H1 (cell line): ENCODE results near the gene SLC6A3. TPM values are rescaled to one million over a fixed set of nuclear protein-coding genes. Genes with fewer than 3 reads are reported as not detected.
A peak's percentile ranks its signal among the peaks of the same experiment; 100 is the strongest.

Experiments
- CTCF ChIA-PET: fragments of 300-600 bp; sonication (Branson Sonifier 250); formaldehyde crosslinking; loops from one replicate; lab custom pipeline; 2021; ENCODE audit not compliant: partially characterized antibody; lab: Charles Lee
- POLR2A ChIA-PET: fragments of 300-600 bp; sonication (Branson Sonifier 250); formaldehyde crosslinking; loops from one replicate; lab custom pipeline; 2021; ENCODE audit warnings: inconsistent platforms; ENCODE audit not compliant: partially characterized antibody; lab: Charles Lee
- DNase-seq, 2 experiments: peaks; one replicate each; pipeline versions ENCODE4 v3.0.0 to v3.0.0-alpha.2; 2010 to 2022; ENCODE audit warnings: low spot score in 2 of 2, low read depth in 1 of 2, mixed read lengths in 1 of 2
- FAIRE-seq: peaks from 2 replicates; lab custom pipeline; 2011; peaks lifted over from hg19 to GRCh38; lab: Jason Lieb, UNC
- H2AFZ ChIP-seq: 2 replicates; pipeline ENCODE4 v1.8.1; 2012; ENCODE audit warnings: low read length, inconsistent platforms
- H2AK5ac ChIP-seq: 2 replicates; pipeline ENCODE4 v1.6.1; 2013; ENCODE audit warnings: low read depth, low read length
- H2BK120ac ChIP-seq: replicated peaks from 2 replicates; pipeline ENCODE3; 2013; ENCODE audit warnings: low read depth, low read length, inconsistent platforms
- H2BK12ac ChIP-seq: 2 replicates; pipeline ENCODE4 v1.6.1; 2013; ENCODE audit warnings: low read depth, low read length
- H2BK15ac ChIP-seq: 2 replicates; pipeline ENCODE4 v1.6.1; 2013; ENCODE audit warnings: low read length
- H2BK20ac ChIP-seq: 2 replicates; pipeline ENCODE4 v1.6.1; 2013; ENCODE audit warnings: low read length
- H2BK5ac ChIP-seq: 2 replicates; pipeline ENCODE4 v1.6.1; 2013; ENCODE audit warnings: low read depth, low read length
- H3K14ac ChIP-seq: 2 replicates; pipeline ENCODE4 v1.6.1; 2013; ENCODE audit warnings: inconsistent platforms; ENCODE audit not compliant: insufficient read length
- H3K18ac ChIP-seq: 2 replicates; pipeline ENCODE4 v1.6.1; 2013; ENCODE audit warnings: low read length; ENCODE audit errors: extremely low read depth
- H3K23ac ChIP-seq: 2 replicates; pipeline ENCODE4 v1.6.1; 2013; ENCODE audit warnings: inconsistent platforms; ENCODE audit not compliant: insufficient read length
- H3K23me2 ChIP-seq: 2 replicates; pipeline ENCODE4 v1.6.1; 2013; ENCODE audit warnings: low read depth, low read length
- H3K27ac ChIP-seq: 2 replicates; pipeline ENCODE4 v1.6.1; 2011; ENCODE audit warnings: low read depth, low read length, inconsistent platforms
- H3K27me3 ChIP-seq, 4 experiments: replicated peaks in 1 of 4; 1 replicate in 1 of 4; 2 replicates in 3 of 4; pipeline versions ENCODE4 v1.6.1 to v1.8.1; 2011 to 2013; ENCODE audit warnings: low read length in 3 of 4, mild to moderate bottlenecking in 3 of 4, inconsistent platforms in 2 of 4, mixed read lengths in 2 of 4, moderate library complexity in 1 of 4; ENCODE audit not compliant: control insufficient read depth in 3 of 4, insufficient read depth in 3 of 4; ENCODE audit errors: extremely low read depth in 1 of 4
- H3K36me3 ChIP-seq, 4 experiments: 2 replicates each; pipeline versions ENCODE4 v1.6.1 to v1.8.1; 2011 to 2013; ENCODE audit warnings: mild to moderate bottlenecking in 4 of 4, low read length in 3 of 4, moderate library complexity in 2 of 4, control low read depth in 1 of 4, inconsistent platforms in 1 of 4; ENCODE audit not compliant: insufficient read depth in 4 of 4, control insufficient read depth in 2 of 4
- H3K4ac ChIP-seq: replicated peaks from 2 replicates; pipeline ENCODE3; 2013; ENCODE audit warnings: low read length, low read depth, mixed read lengths, inconsistent platforms; ENCODE audit not compliant: insufficient read length
- H3K4me1 ChIP-seq, 4 experiments: replicated peaks in 1 of 4; 1 replicate in 1 of 4; 2 replicates in 3 of 4; pipeline versions ENCODE4 v1.6.1 to v1.8.1; 2011 to 2013; ENCODE audit warnings: low read length in 3 of 4, inconsistent platforms in 2 of 4, mixed read lengths in 1 of 4; ENCODE audit not compliant: insufficient read depth in 4 of 4, control insufficient read depth in 3 of 4
- H3K4me2 ChIP-seq, 2 experiments: 2 replicates each; pipeline versions ENCODE4 v1.6.1 to v1.8.1; 2011 to 2013; ENCODE audit warnings: low read depth in 2 of 2, low read length in 2 of 2, control low read depth in 1 of 2, inconsistent platforms in 1 of 2, mild to moderate bottlenecking in 1 of 2; ENCODE audit not compliant: insufficient read depth in 1 of 2
- H3K4me3 ChIP-seq, 4 experiments: fragments of 200-600, 300-600 bp in 1 of 4; sonication (generic), shearing (Covaris generic), sonication (Bioruptor Twin) in 1 of 4; 2 replicates each; pipeline versions ENCODE4 v1.5.1 to v1.8.1; 2011 to 2016; ENCODE audit warnings: low read length in 4 of 4, low read depth in 3 of 4, control low read depth in 2 of 4, inconsistent platforms in 2 of 4, mild to moderate bottlenecking in 2 of 4, mixed read lengths in 1 of 4, moderate library complexity in 1 of 4; ENCODE audit not compliant: insufficient read depth in 2 of 4; ENCODE audit errors: extremely low read depth in 1 of 4
- H3K56ac ChIP-seq: replicated peaks from 2 replicates; pipeline ENCODE3; 2013; ENCODE audit warnings: low read depth, mild to moderate bottlenecking, mixed read lengths, low read length, inconsistent platforms; ENCODE audit not compliant: insufficient read length
- H3K79me1 ChIP-seq: 2 replicates; pipeline ENCODE4 v1.6.1; 2013; ENCODE audit warnings: low read depth, low read length, control low read depth
- H3K79me2 ChIP-seq, 2 experiments: 2 replicates each; pipeline versions ENCODE4 v1.6.1 to v1.8.1; 2012 to 2013; ENCODE audit warnings: low read length in 2 of 2, mild to moderate bottlenecking in 2 of 2, inconsistent platforms in 1 of 2; ENCODE audit not compliant: insufficient read depth in 2 of 2, control insufficient read depth in 1 of 2
- H3K9ac ChIP-seq, 4 experiments: replicated peaks in 1 of 4; 1 replicate in 1 of 4; 2 replicates in 3 of 4; pipeline versions ENCODE4 v1.6.1 to v1.8.1; 2011 to 2013; ENCODE audit warnings: low read depth in 3 of 4, low read length in 3 of 4, control low read depth in 2 of 4, mild to moderate bottlenecking in 2 of 4, moderate library complexity in 2 of 4, inconsistent platforms in 1 of 4; ENCODE audit errors: extremely low read depth in 1 of 4
- H3K9me3 ChIP-seq, 2 experiments: 2 replicates each; pipeline versions ENCODE4 v1.6.1 to v1.8.1; 2012 to 2013; ENCODE audit warnings: mild to moderate bottlenecking in 2 of 2, moderate library complexity in 2 of 2, control low read depth in 1 of 2, inconsistent platforms in 1 of 2, low read depth in 1 of 2, low read length in 1 of 2, mixed read lengths in 1 of 2; ENCODE audit not compliant: insufficient read depth in 2 of 2
- H4K20me1 ChIP-seq, 2 experiments: replicated peaks in 1 of 2; 2 replicates each; pipeline versions ENCODE3 to v1.8.1; 2011 to 2013; ENCODE audit warnings: inconsistent platforms in 2 of 2, low read length in 2 of 2, mild to moderate bottlenecking in 1 of 2; ENCODE audit not compliant: insufficient read depth in 2 of 2, control insufficient read depth in 1 of 2
- H4K5ac ChIP-seq: 2 replicates; pipeline ENCODE4 v1.6.1; 2013; ENCODE audit warnings: low read length, low read depth, mixed read lengths, inconsistent platforms; ENCODE audit not compliant: insufficient read length
- H4K8ac ChIP-seq: 2 replicates; pipeline ENCODE4 v1.8.0; 2013; ENCODE audit warnings: mild to moderate bottlenecking, moderate library complexity, low read length, inconsistent platforms; ENCODE audit not compliant: insufficient read depth; ENCODE audit errors: extremely low read depth
- H4K91ac ChIP-seq: replicated peaks from 2 replicates; pipeline ENCODE3; 2013; ENCODE audit warnings: low read length, mixed read lengths, inconsistent platforms; ENCODE audit not compliant: insufficient read length
- BCL11A ChIP-seq, 2 experiments: IDR thresholded peaks; one replicate each; pipeline ENCODE4 v1.6.1; 2011; ENCODE audit warnings: low read depth in 2 of 2, low read length in 2 of 2, mild to moderate bottlenecking in 2 of 2
- CTCF ChIP-seq, 3 experiments: IDR thresholded peaks; 1 replicate in 2 of 3; 2 replicates in 1 of 3; pipeline versions ENCODE4 v1.5.1 to v1.6.1; 2011; ENCODE audit warnings: low read length in 3 of 3, mild to moderate bottlenecking in 3 of 3, inconsistent platforms in 2 of 3, low read depth in 1 of 3, moderate library complexity in 1 of 3; ENCODE audit not compliant: insufficient read depth in 1 of 3; ENCODE audit errors: control extremely low read depth in 1 of 3
- RAD21 ChIP-seq, 2 experiments: IDR thresholded peaks in 1 of 2; conservative IDR thresholded peaks in 1 of 2; 2 replicates each; pipeline ENCODE4 v1.6.1; 2011; ENCODE audit warnings: low read depth in 2 of 2, low read length in 2 of 2, improper control_type of control experiment in 1 of 2, inconsistent platforms in 1 of 2, mild to moderate bottlenecking in 1 of 2, moderate library complexity in 1 of 2
- WGBS, 2 experiments: shearing (Covaris generic) in 1 of 2; methylation state at CpG; one replicate each; pipeline versions ENCODE4 v1.1.6 to v1.1.7; 2013 to 2015; ENCODE audit warnings: low lambda C conversion rate in 2 of 2, mixed read lengths in 2 of 2, inconsistent platforms in 1 of 2, low coverage in 1 of 2, missing lambda C conversion rate in 1 of 2; ENCODE audit not compliant: insufficient replicate concordance in 2 of 2, insufficient coverage in 1 of 2, insufficient read length in 1 of 2; ENCODE audit errors: extremely low coverage in 1 of 2, missing lambda C conversion rate in 1 of 2; 5-methylcytosine and 5-hydroxymethylcytosine counted together
- polyA plus RNA-seq, 7 experiments: library from polyadenylated mRNA; depleted of rRNA in 3 of 7; stranded (reverse) in 5 of 7; unstranded in 2 of 7; fragments of >200 nt in 5 of 7; fragments of 200-250 nt in 2 of 7; gene quantifications; 1 replicate in 5 of 7; 2 replicates in 1 of 7; 4 replicates in 1 of 7; pipeline versions ENCODE4 v1.2.1 to v1.2.3, GENCODE V29; 2011 to 2013; ENCODE audit warnings: missing spikeins in 2 of 7, mixed read lengths in 2 of 7
- total RNA-seq: library from RNA; stranded (reverse); fragmentation: NEBNext Ultra II Directional; extraction: Animal tissue kit (Norgen Biotek cat#: 25700); gene quantifications from 2 replicates; pipeline ENCODE4 v1.2.1, GENCODE V29; 2021

SLC6A3 gene
- total and polyA plus RNA-seq, 2 of the 8 experiments (the other 6 are each of a cell fraction or from before 2014, with no cell fraction given), result 0.48 to 0.91 TPM

GRCh38 chr5:1348986-1349245 lies 96.3 kb downstream of the SLC6A3 start:
- Histone ChIP-seq H3K4me2 (no peak overlapping the region), H3K36me3 (no peaks in the 10 kb centered on the region), H4K91ac (no peak overlapping the region), H3K79me2 (peaks cover 0 to 5% of the 10 kb centered on the region in 2 experiments; a peak in 2 of 4 replicates), H3K23me2 (peaks cover 5% of the 10 kb centered on the region; the same call in 1 of the 2 replicates), H2BK120ac (no peak overlapping the region), H3K79me1 (no peaks in the 10 kb centered on the region), H2BK5ac (no peak overlapping the region), H2AFZ (no peak overlapping the region), H3K27me3 (no peaks in the 10 kb centered on the region), H2AK5ac (no peak overlapping the region), H3K14ac (no peak overlapping the region), H3K9ac (no peak overlapping the region)
- CTCF ChIA-PET, result interaction anchor here (0.7 to 3.6 kb wide), 5 partner anchors 9 to 32 kb away, joined by 3 to 14 read pairs (median 4); no protein-coding TSS in a partner anchor
- TF ChIP-seq BCL11A (IDR thresholded peaks at IDR 0.05; ENCODE audit: low read depth in 2 of 2, low read length in 2 of 2) (no peak), CTCF (IDR thresholded peaks at IDR 0.05; ENCODE audit: control extremely low read depth in 1 of 3, insufficient read depth in 1 of 3, low read depth in 1 of 3, low read length in 3 of 3) (peak in 1 of 3 experiments; percentile 23; a peak in 1 of 4 replicates), RAD21 (IDR thresholded peaks at IDR 0.05 in 1 of 2, conservative IDR thresholded peaks at IDR 0.05 in 1 of 2; ENCODE audit: low read depth in 2 of 2, low read length in 2 of 2) (peak in 1 of 2 experiments; percentile 18; a peak in 1 of 4 replicates)
- TF ChIP-seq, all 59 proteins: peak for 2
- H3K23ac ChIP-seq, result no peak overlapping the region
- no peak overlapping the region for H3K27ac ChIP-seq
- H3K56ac ChIP-seq, result no peak overlapping the region
- POLR2A ChIA-PET, result interaction anchor here (1.3 kb wide), 1 partner anchor 55 kb away, joined by 4 read pairs; no protein-coding TSS in a partner anchor
- H3K4me1 ChIP-seq, result peaks cover 0 to 10% (median 3%) of the 10 kb centered on the region in 4 experiments; a peak in 4 of 7 replicates
- H2BK12ac ChIP-seq, result no peak overlapping the region
- no peak overlapping the region for H3K4me3 ChIP-seq
- peaks cover under 1 to 6% of the 10 kb centered on the region in 2 experiments for H4K20me1 ChIP-seq
- no peaks in the 10 kb centered on the region for H3K9me3 ChIP-seq
- no peak overlapping the region for H3K4ac ChIP-seq
- 83% methylated on average over 1 of the region's 1 CpG; no CpG with 5 or more reads in 1 of the 2 experiments for WGBS, 2 experiments
- H2BK15ac ChIP-seq, result no peak overlapping the region
- DNase-seq (no peak), FAIRE-seq (no peak)
- no peak overlapping the region for H4K8ac ChIP-seq
- no peak overlapping the region for H4K5ac ChIP-seq
- no peak overlapping the region for H2BK20ac ChIP-seq
- H3K18ac ChIP-seq, result no peak overlapping the region
